PC-9 (cell line): Measurements from ENCODE around the gene RNASEH1.
"Not testable (repeated sequence)": the region's sequence is repeated elsewhere in the genome, so short reads cannot be mapped to it uniquely, and the experiment has no call there.

Source experiments
- EZH2 ChIP-seq: fragments of 200-600 bp; sonication (generic); IDR thresholded peaks from 2 replicates; pipeline ENCODE4 v1.8.0; 2017; ENCODE audit warnings: antibody characterized with exemption, low read depth
- TF ChIP-seq, protein P1 (sequence below): fragments of 200-600 bp; sonication (generic); conservative IDR thresholded peaks from 2 replicates; pipeline ENCODE4 v1.6.1; 2017; ENCODE audit warnings: mixed run types, antibody characterized with exemption, mild to moderate bottlenecking, moderate library complexity

DNA sequence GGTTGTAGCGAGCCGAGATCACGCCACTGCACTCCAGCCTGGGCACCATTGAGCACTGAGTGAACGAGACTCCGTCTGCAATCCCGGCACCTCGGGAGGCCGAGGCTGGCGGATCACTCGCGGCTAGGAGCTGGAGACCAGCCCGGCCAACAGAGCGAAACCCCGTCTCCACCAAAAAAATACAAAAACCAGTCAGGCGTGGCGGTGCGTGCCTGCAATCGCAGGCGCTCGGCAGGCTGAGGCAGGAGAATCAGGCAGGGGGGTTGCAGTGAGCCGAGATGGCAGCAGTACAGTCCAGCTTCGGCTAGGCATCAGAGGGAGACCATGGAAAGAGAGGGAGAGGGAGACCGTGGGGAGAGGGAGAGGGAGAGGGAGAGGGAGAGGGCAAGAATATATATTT, 11.5 kb upstream of the RNASEH1 start:
- TF ChIP-seq, protein P1, sequence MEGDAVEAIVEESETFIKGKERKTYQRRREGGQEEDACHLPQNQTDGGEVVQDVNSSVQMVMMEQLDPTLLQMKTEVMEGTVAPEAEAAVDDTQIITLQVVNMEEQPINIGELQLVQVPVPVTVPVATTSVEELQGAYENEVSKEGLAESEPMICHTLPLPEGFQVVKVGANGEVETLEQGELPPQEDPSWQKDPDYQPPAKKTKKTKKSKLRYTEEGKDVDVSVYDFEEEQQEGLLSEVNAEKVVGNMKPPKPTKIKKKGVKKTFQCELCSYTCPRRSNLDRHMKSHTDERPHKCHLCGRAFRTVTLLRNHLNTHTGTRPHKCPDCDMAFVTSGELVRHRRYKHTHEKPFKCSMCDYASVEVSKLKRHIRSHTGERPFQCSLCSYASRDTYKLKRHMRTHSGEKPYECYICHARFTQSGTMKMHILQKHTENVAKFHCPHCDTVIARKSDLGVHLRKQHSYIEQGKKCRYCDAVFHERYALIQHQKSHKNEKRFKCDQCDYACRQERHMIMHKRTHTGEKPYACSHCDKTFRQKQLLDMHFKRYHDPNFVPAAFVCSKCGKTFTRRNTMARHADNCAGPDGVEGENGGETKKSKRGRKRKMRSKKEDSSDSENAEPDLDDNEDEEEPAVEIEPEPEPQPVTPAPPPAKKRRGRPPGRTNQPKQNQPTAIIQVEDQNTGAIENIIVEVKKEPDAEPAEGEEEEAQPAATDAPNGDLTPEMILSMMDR: not testable (repeated sequence)
- TF ChIP-seq EZH2: not testable (repeated sequence)
